SK-N-SH (cell line): Measurements from ENCODE around the gene CCDC32. TPM values are rescaled to one million over a fixed set of nuclear protein-coding genes. Genes with fewer than 3 reads are reported as not detected.

Experiments used
- CTCF ChIA-PET: fragments of 300-600, 350-600 bp; formaldehyde crosslinking; extraction: SDS; loops from one replicate; lab custom pipeline; 2021; lab: Yijun Ruan, JAX
- POLR2A ChIA-PET: fragments of 350-600 bp; sonication (Branson Sonifier 250); formaldehyde crosslinking; extraction: SDS; loops from one replicate; lab custom pipeline; 2020; ENCODE audit warnings: antibody characterized with exemption, inconsistent platforms; lab: Yijun Ruan, JAX
- DNase-seq: peaks from one replicate; pipeline ENCODE4 v3.0.0; 2012
- H2AFZ ChIP-seq: fragments of 200-600 bp; sonication (generic); 2 replicates; pipeline ENCODE4 v1.8.1; 2016; ENCODE audit warnings: antibody characterized with exemption, mild to moderate bottlenecking, low read depth
- H3F3A ChIP-seq: fragments of 200-600 bp; sonication (generic); replicated peaks from 2 replicates; pipeline ENCODE3; 2016; ENCODE audit warnings: antibody characterized with exemption, mild to moderate bottlenecking; ENCODE audit not compliant: insufficient read depth
- H3K27ac ChIP-seq, 2 experiments: fragments of 200-500 bp in 1 of 2; fragments of 200-600 bp in 1 of 2; sonication (Bioruptor generic) in 1 of 2; sonication (generic), shearing (Covaris generic) in 1 of 2; 2 replicates each; pipeline versions ENCODE4 v1.5.1 to v1.6.1; 2014 to 2016; ENCODE audit warnings: low read depth in 2 of 2, inconsistent platforms in 1 of 2, low read length in 1 of 2, mild to moderate bottlenecking in 1 of 2, mixed read lengths in 1 of 2
- H3K27me3 ChIP-seq: fragments of 200-600 bp; sonication (generic), shearing (Covaris generic); 2 replicates; pipeline ENCODE4 v1.6.1; 2016; ENCODE audit warnings: mixed run types; ENCODE audit not compliant: insufficient read depth
- H3K36me3 ChIP-seq, 2 experiments: fragments of 200-500 bp in 1 of 2; fragments of 200-600 bp in 1 of 2; sonication (Bioruptor generic) in 1 of 2; sonication (generic) in 1 of 2; replicated peaks in 1 of 2; 2 replicates each; pipeline versions ENCODE3 to v1.5.1; 2014 to 2016; ENCODE audit warnings: low read length in 1 of 2, mild to moderate bottlenecking in 1 of 2; ENCODE audit not compliant: insufficient read depth in 2 of 2, control insufficient read depth in 1 of 2
- H3K4me1 ChIP-seq, 2 experiments: fragments of 200-500 bp in 1 of 2; fragments of 200-600 bp in 1 of 2; sonication (Bioruptor generic) in 1 of 2; sonication (generic), shearing (Covaris generic) in 1 of 2; 2 replicates each; pipeline versions ENCODE4 v1.5.1 to v1.6.1; 2014 to 2016; ENCODE audit warnings: low read depth in 1 of 2, low read length in 1 of 2, mixed run types in 1 of 2; ENCODE audit not compliant: insufficient read depth in 2 of 2, control insufficient read depth in 1 of 2
- H3K4me2 ChIP-seq: fragments of 200-600 bp; sonication (generic), shearing (Covaris generic); 2 replicates; pipeline ENCODE4 v1.6.1; 2017; ENCODE audit warnings: mixed run types
- H3K4me3 ChIP-seq, 2 experiments: fragments of 200-500 bp in 1 of 2; fragments of 200-600 bp in 1 of 2; sonication (Bioruptor generic) in 1 of 2; sonication (generic), shearing (Covaris generic) in 1 of 2; 2 replicates each; pipeline versions ENCODE4 v1.5.1 to v1.8.1; 2014 to 2016; ENCODE audit warnings: low read depth in 2 of 2, inconsistent platforms in 1 of 2, low read length in 1 of 2, mild to moderate bottlenecking in 1 of 2, mixed read lengths in 1 of 2, moderate library complexity in 1 of 2
- H3K79me2 ChIP-seq: fragments of 200-600 bp; sonication (generic); 2 replicates; pipeline ENCODE4 v1.8.1; 2017; ENCODE audit warnings: mild to moderate bottlenecking; ENCODE audit not compliant: insufficient read depth
- H3K9ac ChIP-seq: fragments of 200-600 bp; sonication (generic); 2 replicates; pipeline ENCODE4 v1.6.1; 2017; ENCODE audit warnings: mixed run types
- H3K9me2 ChIP-seq: fragments of 200-600 bp; sonication (generic); 2 replicates; pipeline ENCODE4 v1.6.1; 2017; ENCODE audit warnings: mixed run types
- H3K9me3 ChIP-seq: fragments of 200-600 bp; sonication (generic); 2 replicates; pipeline ENCODE4 v1.6.1; 2017; ENCODE audit warnings: mixed run types, mild to moderate bottlenecking, moderate library complexity
- H4K20me1 ChIP-seq: fragments of 200-600 bp; sonication (generic); 2 replicates; pipeline ENCODE4 v1.6.1; 2017; ENCODE audit warnings: mild to moderate bottlenecking, mixed run types; ENCODE audit not compliant: insufficient read depth
- CHD2 ChIP-seq: fragments of 150-350 bp; IDR thresholded peaks from 2 replicates; pipeline ENCODE4 v1.6.1; 2018; ENCODE audit warnings: low read length; ENCODE audit not compliant: partially characterized antibody
- FOXJ3 ChIP-seq: sonication (generic); formaldehyde crosslinking; IDR thresholded peaks from 2 replicates; pipeline ENCODE4 v1.5.1; 2020; ENCODE audit warnings: mild to moderate bottlenecking, missing genetic modification reagents
- GABPA ChIP-seq: IDR thresholded peaks from 2 replicates; pipeline ENCODE4 v1.4.0; 2012; ENCODE audit warnings: low read depth, mild to moderate bottlenecking
- GATA2 ChIP-seq: sonication (generic); formaldehyde crosslinking; IDR thresholded peaks from 2 replicates; pipeline ENCODE4 v1.5.0; 2020; ENCODE audit warnings: mild to moderate bottlenecking, missing genetic modification reagents
- IRF3 ChIP-seq: fragments of 150-350 bp; IDR thresholded peaks from 2 replicates; pipeline ENCODE4 v1.6.1; 2016; ENCODE audit warnings: mild to moderate bottlenecking, low read depth, low read length
- JUND ChIP-seq: IDR thresholded peaks from 2 replicates; pipeline ENCODE4 v1.4.0; 2012
- MAX ChIP-seq: IDR thresholded peaks from 2 replicates; pipeline ENCODE4 v1.4.0; 2012; ENCODE audit warnings: low read depth
- MEF2A ChIP-seq: IDR thresholded peaks from 2 replicates; pipeline ENCODE4 v1.4.0; 2012; ENCODE audit warnings: low read depth, borderline replicate concordance
- MXI1 ChIP-seq: IDR thresholded peaks from 2 replicates; pipeline ENCODE4 v1.6.1; 2012; ENCODE audit warnings: mild to moderate bottlenecking, low read depth, low read length, improper control_type of control experiment
- NRF1 ChIP-seq: IDR thresholded peaks from 2 replicates; pipeline ENCODE4 v1.6.1; 2012; ENCODE audit warnings: low read depth, mild to moderate bottlenecking, low read length
- PBX3 ChIP-seq: IDR thresholded peaks from 2 replicates; pipeline ENCODE4; 2012
- POLR2AphosphoS5 ChIP-seq: IDR thresholded peaks from 2 replicates; pipeline ENCODE4 v1.6.1; 2012; ENCODE audit warnings: low read depth, low read length
- RAD21 ChIP-seq: IDR thresholded peaks from 2 replicates; pipeline ENCODE4 v1.6.1; 2012; ENCODE audit warnings: mild to moderate bottlenecking, low read length
- RFX5 ChIP-seq: IDR thresholded peaks from 2 replicates; pipeline ENCODE4 v1.6.1; 2012; ENCODE audit warnings: mild to moderate bottlenecking, improper control_type of control experiment, low read length
- SIN3A ChIP-seq: IDR thresholded peaks from 2 replicates; pipeline ENCODE4 v1.6.1; 2012; ENCODE audit warnings: low read depth, mild to moderate bottlenecking, low read length, moderate library complexity, borderline replicate concordance
- TCF12 ChIP-seq: IDR thresholded peaks from 2 replicates; pipeline ENCODE4 v1.4.0; 2012
- TEAD4 ChIP-seq: IDR thresholded peaks from 2 replicates; pipeline ENCODE4 v1.4.0; 2012; ENCODE audit warnings: mild to moderate bottlenecking, borderline replicate concordance; ENCODE audit not compliant: insufficient read depth
- WGBS: methylation state at CpG from one replicate; pipeline ENCODE4 v1.1.6; 2017; ENCODE audit warnings: low lambda C conversion rate; 5-methylcytosine and 5-hydroxymethylcytosine counted together
- polyA plus RNA-seq, 3 experiments: library from polyadenylated mRNA; depleted of rRNA; stranded (reverse); fragments of >200 nt; gene quantifications; 2 replicates each; pipeline ENCODE4 v1.2.3, GENCODE V29; 2012

Gene CCDC32
- polyA plus RNA-seq, 1 of the 3 experiments (the other 2 are of a cell fraction), result 7.4 TPM

GRCh38 chr15:40593165-40593564, 28.3 kb upstream of the CCDC32 start:
- Histone ChIP-seq H4K20me1 (no peaks in the 10 kb centered on the region), H3K9me2 (no peaks in the 10 kb centered on the region), H3K36me3 (no peaks in the 10 kb centered on the region), H3K27ac (no peak overlapping the region), H3F3A (peaks cover 5% of the 10 kb centered on the region), H3K79me2 (peaks cover 38% of the 10 kb centered on the region), H3K27me3 (no peaks in the 10 kb centered on the region), H3K4me3 (no peak overlapping the region), H3K4me1 (no peaks in the 10 kb centered on the region), H3K9ac (no peak overlapping the region), H3K9me3 (no peaks in the 10 kb centered on the region), H3K4me2 (no peak overlapping the region), H2AFZ (peak overlapping the region; percentile 52)
- TF ChIP-seq MAX, result no peak
- TF ChIP-seq IRF3, result no peak
- TF ChIP-seq RFX5, result no peak
- TF ChIP-seq MXI1, result no peak
- TF ChIP-seq POLR2AphosphoS5, result no peak
- no peak for TF ChIP-seq FOXJ3 (CRISPR knock-in tag)
- ChIA-PET CTCF (interaction anchor here (1.2 to 1.3 kb wide), 2 partner anchors 73 to 264 kb away, joined by 5 read pairs; no protein-coding TSS in a partner anchor), POLR2A (interaction anchor here (0.6 kb wide), 1 partner anchor 211 kb away, joined by 3 read pairs; the partner anchor contains the start of gene KNSTRN)
- DNase-seq, result no peak
- WGBS, result 55% methylated on average over 2 of the region's 2 CpGs

GRCh38 chr15:40591389-40591788, 26.5 kb upstream of the CCDC32 start:
- no peak overlapping the region for H3K9ac ChIP-seq
- peaks cover 20% of the 10 kb centered on the region for H3K79me2 ChIP-seq
- no peak overlapping the region for H3K27ac ChIP-seq
- H3K36me3 ChIP-seq, result no peaks in the 10 kb centered on the region
- H2AFZ ChIP-seq, result no peak overlapping the region
- no peaks in the 10 kb centered on the region for H4K20me1 ChIP-seq
- H3K9me3 ChIP-seq, result no peaks in the 10 kb centered on the region
- POLR2A ChIA-PET, result interaction anchor here (1.1 kb wide), 1 partner anchor 22 kb away, joined by 3 read pairs; the partner anchor contains the start of gene RPUSD2
- 85% methylated on average over 8 of the region's 8 CpGs for WGBS
- H3K4me1 ChIP-seq, result no peaks in the 10 kb centered on the region
- no peaks in the 10 kb centered on the region for H3K27me3 ChIP-seq
- CTCF ChIA-PET, result interaction anchor here (2.7 kb wide), 1 partner anchor 72 kb away, joined by 15 read pairs; no protein-coding TSS in a partner anchor
- DNase-seq, result no peak
- no peak overlapping the region for H3K4me3 ChIP-seq
- H3K4me2 ChIP-seq, result no peak overlapping the region
- no peak for TF ChIP-seq MEF2A
- TF ChIP-seq GATA2 (CRISPR knock-in tag), result no peak
- no peak for TF ChIP-seq CHD2
- no peak for TF ChIP-seq TCF12
- TF ChIP-seq JUND, result no peak
- no peak for TF ChIP-seq PBX3
- TF ChIP-seq NRF1, result no peak
- no peak for TF ChIP-seq RAD21
- no peak for TF ChIP-seq SIN3A
- TF ChIP-seq GABPA, result no peak
- TF ChIP-seq TEAD4, result no peak
- no peaks in the 10 kb centered on the region for H3K9me2 ChIP-seq
- H3F3A ChIP-seq, result peaks cover 10% of the 10 kb centered on the region
